HepG2 (cell line): ENCODE results near the gene PFDN5. TPM values are rescaled to one million over a fixed set of nuclear protein-coding genes. Genes with fewer than 3 reads are reported as not detected.

Experiments
- ATAC-seq: fragments of 200-7000 bp; cut with Tn5 transposase; 3 replicates; pipeline ENCODE4 v1.9.1; 2020; ENCODE audit warnings: mild to moderate bottlenecking, moderate library complexity
- BruUV-seq: library from RNA; stranded (reverse); fragments of 400-500 nt; replicated peaks from 2 replicates; lab custom pipeline; 2021; lab: Mats Ljungman, UMichigan
- CTCF ChIA-PET: fragments of 300-600 bp; formaldehyde crosslinking; extraction: SDS; loops from one replicate; lab custom pipeline; 2021; ENCODE audit warnings: low total read pairs, inconsistent platforms, low intra/inter-chr PET ratio; lab: Yijun Ruan, JAX
- POLR2A ChIA-PET: fragments of 350-600 bp; sonication (Branson Sonifier 250); formaldehyde crosslinking; loops from one replicate; lab custom pipeline; 2020; ENCODE audit warnings: antibody characterized with exemption, inconsistent platforms; lab: Yijun Ruan, JAX
- DNase-seq: peaks from one replicate; pipeline ENCODE4 v3.0.0-alpha.2; 2015; ENCODE audit warnings: low spot score
- FAIRE-seq: peaks from 3 replicates; lab custom pipeline; 2011; peaks lifted over from hg19 to GRCh38; lab: Jason Lieb, UNC
- H2AFZ ChIP-seq: one replicate; pipeline ENCODE4 v1.6.1; 2011; ENCODE audit warnings: low read length, inconsistent platforms
- H3K27ac ChIP-seq: fragments of 300-600 bp; 3 replicates; pipeline ENCODE4 v1.8.0; 2011; ENCODE audit warnings: mixed run types, mild to moderate bottlenecking, mixed read lengths, low read length, inconsistent platforms; ENCODE audit not compliant: insufficient read depth; ENCODE audit errors: extremely low read length
- H3K27me3 ChIP-seq, 2 experiments: fragments of 200-600 bp in 1 of 2; 2 replicates in 1 of 2; 3 replicates in 1 of 2; pipeline versions ENCODE4 v1.6.0 to v1.8.0; 2011; ENCODE audit warnings: low read length in 2 of 2, mild to moderate bottlenecking in 2 of 2, moderate library complexity in 2 of 2, inconsistent platforms in 1 of 2; ENCODE audit not compliant: insufficient read depth in 2 of 2, control insufficient read depth in 1 of 2
- H3K36me3 ChIP-seq, 2 experiments: fragments of 200-600 bp in 1 of 2; replicated peaks in 1 of 2; 2 replicates in 1 of 2; 3 replicates in 1 of 2; pipeline versions ENCODE4 v1.5.1 to v1.8.0; 2011; ENCODE audit warnings: low read length in 2 of 2, inconsistent platforms in 1 of 2; ENCODE audit not compliant: insufficient read depth in 2 of 2, control insufficient read depth in 1 of 2
- H3K4me1 ChIP-seq: 2 replicates; pipeline ENCODE4 v1.5.1; 2012; ENCODE audit warnings: low read length, inconsistent platforms; ENCODE audit not compliant: insufficient read depth
- H3K4me2 ChIP-seq: 2 replicates; pipeline ENCODE4 v1.6.0; 2011; ENCODE audit warnings: low read depth, low read length, inconsistent platforms
- H3K4me3 ChIP-seq, 3 experiments: fragments of 200-600 bp in 1 of 3; sonication (generic), shearing (Covaris generic) in 1 of 3; replicated peaks in 1 of 3; 2 replicates each; pipeline ENCODE4 v1.5.1; 2011 to 2016; ENCODE audit warnings: low read length in 3 of 3, inconsistent platforms in 2 of 3, low read depth in 2 of 3, mild to moderate bottlenecking in 2 of 3, control low read depth in 1 of 3, mixed read lengths in 1 of 3; ENCODE audit not compliant: insufficient read depth in 1 of 3
- H3K79me2 ChIP-seq: one replicate; pipeline ENCODE4 v1.6.1; 2011; ENCODE audit warnings: low read length, inconsistent platforms; ENCODE audit not compliant: insufficient read depth
- H3K9ac ChIP-seq: 2 replicates; pipeline ENCODE4 v1.6.0; 2011; ENCODE audit warnings: mild to moderate bottlenecking, low read depth, low read length, inconsistent platforms; ENCODE audit not compliant: insufficient read depth
- H3K9me3 ChIP-seq: 2 replicates; pipeline ENCODE4 v1.5.1; 2012; ENCODE audit warnings: mild to moderate bottlenecking, low read length
- H4K20me1 ChIP-seq: 2 replicates; pipeline ENCODE4 v1.6.0; 2011; ENCODE audit warnings: inconsistent platforms, mild to moderate bottlenecking, low read length, moderate library complexity; ENCODE audit not compliant: insufficient read depth
- GLI4 ChIP-seq: sonication (generic); formaldehyde crosslinking; IDR thresholded peaks from 2 replicates; pipeline ENCODE4 v1.5.1; 2020; ENCODE audit warnings: missing genetic modification reagents, mild to moderate bottlenecking, moderate library complexity, borderline replicate concordance
- NFYB ChIP-seq: sonication (generic); formaldehyde crosslinking; IDR thresholded peaks from 2 replicates; pipeline ENCODE4 v1.4.0; 2020; ENCODE audit warnings: missing genetic modification reagents
- TSC22D2 ChIP-seq: sonication (generic); formaldehyde crosslinking; IDR thresholded peaks from 2 replicates; pipeline ENCODE4 v1.5.1; 2020; ENCODE audit warnings: missing genetic modification reagents, mild to moderate bottlenecking, borderline replicate concordance
- ZBTB14 ChIP-seq: sonication (generic); formaldehyde crosslinking; IDR thresholded peaks from 2 replicates; pipeline ENCODE4 v1.4.0; 2020; ENCODE audit warnings: missing genetic modification reagents
- ZNF468 ChIP-seq: sonication (generic); formaldehyde crosslinking; IDR thresholded peaks from 2 replicates; pipeline ENCODE4 v1.8.0; 2022; ENCODE audit warnings: mild to moderate bottlenecking, moderate library complexity, missing genetic modification reagents
- ZNF720 ChIP-seq: sonication (generic); formaldehyde crosslinking; IDR thresholded peaks from 2 replicates; pipeline ENCODE4 v1.4.0; 2020; ENCODE audit warnings: missing genetic modification reagents
- WGBS: methylation state at CpG from one replicate; pipeline ENCODE4 v1.1.6; 2017; ENCODE audit warnings: low lambda C conversion rate; 5-methylcytosine and 5-hydroxymethylcytosine counted together
- in situ Hi-C: cut with HindIII; loops from 2 replicates; pipeline ENCODE4 v1.10.0; 2017; ENCODE audit warnings: low pct_unique_long_range_greater_than_20kb; ENCODE audit not compliant: extremely low pct_ligation_motif_present
- intact Hi-C: fragments of 100-400 bp; cut with micrococcal nuclease; formaldehyde crosslinking; loops from one replicate; pipeline ENCODE4 v1.10.0; 2022; ENCODE audit not compliant: unreplicated experiment
- polyA plus RNA-seq, 8 experiments: library from polyadenylated mRNA; depleted of rRNA in 3 of 8; stranded (reverse) in 7 of 8; unstranded in 1 of 8; fragments of >200 nt; fragmentation: Illumina TruSeq in 4 of 8; extraction: Trizol in 4 of 8; gene quantifications; 2 replicates each; pipeline versions ENCODE4 v1.2.1 to v1.2.3, GENCODE V29; 2011 to 2016; ENCODE audit warnings: low read depth in 4 of 8, missing spikeins in 1 of 8, mixed read lengths in 1 of 8; ENCODE audit not compliant: insufficient read depth in 1 of 8
- total RNA-seq, 5 experiments: library from RNA; depleted of rRNA; stranded (reverse); fragments of >200 nt; fragmentation: Illumina TruSeq; extraction: Trizol; gene quantifications; 2 replicates each; pipeline ENCODE4 v1.2.3, GENCODE V29; 2016; ENCODE audit warnings: low read depth in 1 of 5

Gene PFDN5
- total and polyA plus RNA-seq, 2 of the 13 experiments (the other 11 are each of a cell fraction or from before 2014, with no cell fraction given): 449 to 462 TPM

GRCh38 chr12:53340398-53340797, 45.1 kb downstream of the PFDN5 start:
- Histone ChIP-seq H3K9ac (no peak overlapping the region), H3K9me3 (no peaks in the 10 kb centered on the region), H3K27ac (no peak overlapping the region), H3K36me3 (no peaks in the 10 kb centered on the region), H3K4me1 (peaks cover 9% of the 10 kb centered on the region), H4K20me1 (no peaks in the 10 kb centered on the region), H3K27me3 (peaks cover 5 to 60% of the 10 kb centered on the region in 2 experiments), H2AFZ (no peak overlapping the region), H3K4me2 (no peak overlapping the region), H3K79me2 (no peaks in the 10 kb centered on the region), H3K4me3 (no peak overlapping the region)
- WGBS: 13% methylated on average over 9 of the region's 9 CpGs
- no TSS peak for BruUV-seq
- DNase-seq (no peak), ATAC-seq (no peak), FAIRE-seq (no peak)
- ChIA-PET CTCF (no interaction called here), POLR2A (no interaction called here)
- in situ Hi-C loops (no loop called here), intact Hi-C loops (no loop called here)
- TF ChIP-seq GLI4 (CRISPR knock-in tag) (no peak), NFYB (no peak), ZNF720 (CRISPR knock-in tag) (no peak)

DNA sequence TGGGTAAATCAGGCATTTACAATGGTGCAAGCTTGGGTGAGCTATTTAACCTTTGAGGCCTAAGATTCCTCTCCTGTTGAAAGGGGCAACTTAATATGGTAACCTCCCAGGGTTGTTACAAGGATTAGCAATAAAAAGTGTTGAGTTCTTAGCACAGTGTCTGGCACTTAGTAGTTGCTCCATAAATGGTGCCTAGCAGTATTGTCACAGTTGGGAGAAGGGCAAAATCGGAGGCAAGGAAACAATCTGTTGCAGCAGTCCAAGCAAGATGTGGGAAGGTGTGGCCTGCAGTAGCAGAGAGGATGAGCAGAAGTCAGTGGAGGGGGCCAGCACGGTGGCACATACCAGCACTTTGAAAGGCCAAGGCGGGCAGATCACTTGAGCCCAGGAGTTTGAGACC, 48.1 kb downstream of the PFDN5 start:
- Histone ChIP-seq H4K20me1 (no peaks in the 10 kb centered on the region), H3K4me1 (peaks cover 17% of the 10 kb centered on the region), H3K9ac (no peak overlapping the region), H3K36me3 (no peaks in the 10 kb centered on the region)
- CTCF ChIA-PET: no interaction called here
- intact Hi-C loops: no loop called here
- TF ChIP-seq ZNF468 (CRISPR knock-in tag) (no peak), ZBTB14 (CRISPR knock-in tag) (no peak), TSC22D2 (CRISPR knock-in tag) (no peak)
- TF ChIP-seq, all 625 proteins: peak for 0
- no peak overlapping the region for H3K4me3 ChIP-seq
- no peak for FAIRE-seq
- DNase-seq: no peak
- no peak overlapping the region for H3K27ac ChIP-seq
- H3K4me2 ChIP-seq: no peak overlapping the region
- ATAC-seq: no peak
- H3K9me3 ChIP-seq: no peaks in the 10 kb centered on the region
- H3K27me3 ChIP-seq: peaks cover 1 to 35% of the 10 kb centered on the region in 2 experiments
- no peaks in the 10 kb centered on the region for H3K79me2 ChIP-seq
- no peak overlapping the region for H2AFZ ChIP-seq
- WGBS: 19% methylated on average over 3 of the region's 3 CpGs
- POLR2A ChIA-PET: interaction anchor here (1.4 to 2.5 kb wide), 3 partner anchors 22 to 157 kb away, joined by 3 to 17 read pairs (median 10); partner anchors contain the start of genes AAAS, PRR13 and TARBP2
- no TSS peak for BruUV-seq
- in situ Hi-C loops: no loop called here
